NCI-H2227 (cell line): ENCODE data around the gene EPHX1.
A peak's percentile ranks its signal among the peaks of the same experiment; 100 is the strongest.

Experiments
- DNase-seq: peaks from one replicate; lab custom pipeline; 2025; ENCODE audit not compliant: unreplicated experiment; lab: John Stamatoyannopoulos, UW

EPHX1 gene

GRCh38 chr1:225840713-225841112, 30.8 kb downstream of the EPHX1 start:
- no peak for DNase-seq

DNA sequence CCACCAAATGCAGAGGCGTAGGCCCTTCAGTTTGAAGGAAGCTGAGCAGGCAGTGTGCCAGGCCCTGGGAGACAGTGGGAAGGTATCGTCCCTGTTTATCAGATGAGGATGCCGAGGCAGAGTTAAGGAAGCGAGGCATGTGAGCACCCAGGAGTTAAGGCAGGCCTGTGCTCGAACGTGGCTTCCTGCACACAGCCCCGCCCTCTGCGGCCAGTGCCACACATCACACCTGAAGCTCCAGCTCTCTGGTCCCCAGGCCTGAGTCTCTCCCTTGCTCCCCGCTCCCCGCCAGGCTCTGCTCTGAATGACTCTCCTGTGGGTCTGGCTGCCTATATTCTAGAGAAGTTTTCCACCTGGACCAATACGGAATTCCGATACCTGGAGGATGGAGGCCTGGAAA, 32.1 kb downstream of the EPHX1 start:
- DNase-seq: no peak

DNA sequence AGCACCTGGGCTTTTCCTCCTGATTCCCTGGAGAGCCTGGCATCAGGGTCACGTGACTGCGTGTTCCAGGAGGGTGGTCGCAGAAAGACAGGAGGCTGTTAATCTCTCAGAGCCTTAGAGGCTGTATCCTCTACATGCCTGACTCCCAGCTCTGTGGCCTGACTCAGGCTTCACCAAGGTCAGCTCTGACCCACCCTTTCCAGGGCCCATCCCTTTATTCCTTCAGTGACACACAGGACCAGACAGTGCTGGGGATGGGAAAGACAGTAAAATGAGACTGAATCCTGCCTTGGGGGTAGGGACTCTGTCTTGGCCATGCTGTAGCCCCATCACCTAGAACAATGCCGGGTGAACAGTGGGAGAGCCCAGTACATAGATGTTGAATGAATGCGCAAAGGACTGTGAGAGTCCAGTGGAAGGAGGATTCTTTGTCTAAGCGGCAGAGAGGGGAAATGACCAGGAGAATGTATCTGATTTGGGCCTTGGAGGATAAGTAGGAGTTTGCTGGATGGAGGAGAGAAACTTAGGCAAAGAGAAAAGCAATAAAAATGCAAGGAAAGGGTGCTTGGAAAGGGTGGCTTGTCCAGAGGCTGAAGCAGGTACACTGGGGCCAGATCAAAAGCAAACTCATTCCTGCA, 33.0 kb downstream of the EPHX1 start:
- DNase-seq: no peak

DNA sequence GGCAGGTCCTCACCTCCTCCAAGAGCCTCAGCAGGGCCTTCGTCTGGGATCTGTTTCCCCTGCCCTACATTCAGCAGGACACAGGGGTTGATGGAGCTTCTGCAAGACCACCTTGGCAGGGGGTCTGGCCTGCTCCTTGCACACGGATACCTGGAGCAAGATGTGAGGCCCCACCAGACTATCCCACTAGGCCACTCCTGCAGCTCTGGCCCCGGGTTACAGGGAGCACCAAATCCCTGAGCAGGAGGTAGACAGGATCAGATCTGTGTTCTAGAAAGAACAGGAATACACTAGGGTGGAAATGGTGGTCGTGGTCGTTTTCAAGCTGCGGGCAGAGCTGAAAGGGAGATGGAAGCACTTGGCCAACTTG, 33.5 kb downstream of the EPHX1 start:
- no peak for DNase-seq

DNA sequence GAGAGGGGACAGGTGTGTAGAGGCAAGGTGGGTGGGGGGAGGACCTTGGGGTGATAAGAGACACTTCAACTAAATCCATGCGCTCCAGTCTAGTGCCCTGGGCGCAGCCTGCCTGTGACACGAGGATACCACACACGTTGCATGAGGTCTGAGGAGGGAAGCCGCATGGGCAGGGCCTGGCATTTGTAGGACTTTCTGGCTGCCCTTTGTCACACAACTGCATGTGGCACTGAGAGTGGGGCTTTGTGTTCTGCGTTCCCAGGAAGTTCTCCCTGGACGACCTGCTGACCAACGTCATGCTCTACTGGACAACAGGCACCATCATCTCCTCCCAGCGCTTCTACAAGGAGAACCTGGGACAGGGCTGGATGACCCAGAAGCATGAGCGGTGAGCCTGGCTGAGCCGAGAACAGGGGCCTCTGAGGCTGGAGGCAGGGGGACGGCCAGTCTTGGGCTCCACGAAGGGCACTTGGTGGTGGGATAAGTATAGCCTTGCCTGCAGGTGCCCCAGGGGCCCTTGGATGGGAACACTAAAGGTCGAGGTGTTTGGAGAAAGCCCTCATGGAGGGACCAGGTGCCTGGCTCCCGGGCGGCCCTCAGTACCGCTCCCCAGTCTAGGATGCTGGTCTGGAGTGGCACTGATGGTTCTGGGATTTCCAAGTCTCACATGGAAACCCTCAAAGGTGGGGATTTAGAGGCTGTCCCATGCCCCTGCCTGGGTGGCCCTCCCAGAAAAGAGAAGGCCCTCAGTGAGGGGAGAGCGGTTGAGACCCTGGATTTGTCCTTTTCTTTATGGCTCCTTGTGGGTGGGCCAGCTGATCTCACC, 34.5 kb downstream of the EPHX1 start:
- no peak for DNase-seq

DNA sequence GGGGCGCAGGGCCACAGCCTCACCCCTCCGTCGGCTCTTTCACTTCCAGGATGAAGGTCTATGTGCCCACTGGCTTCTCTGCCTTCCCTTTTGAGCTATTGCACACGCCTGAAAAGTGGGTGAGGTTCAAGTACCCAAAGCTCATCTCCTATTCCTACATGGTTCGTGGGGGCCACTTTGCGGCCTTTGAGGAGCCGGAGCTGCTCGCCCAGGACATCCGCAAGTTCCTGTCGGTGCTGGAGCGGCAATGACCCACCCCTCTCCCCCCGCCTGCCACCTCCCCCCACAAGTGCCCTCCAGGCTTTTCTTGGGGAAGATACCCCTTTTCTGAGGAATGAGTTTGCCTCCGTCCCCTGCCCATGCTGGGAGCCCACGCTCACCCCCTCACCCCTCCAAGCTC, 35.2 kb downstream of the EPHX1 start:
- DNase-seq: no peak

- DNase-seq: peak; percentile 73
These were observed 35.8 kb downstream of the EPHX1 start for GRCh38 chr1:225845571-225846259.

- DNase-seq: no peak
These were observed 36.7 kb downstream of the EPHX1 start for GRCh38 chr1:225846331-225847310.

DNA sequence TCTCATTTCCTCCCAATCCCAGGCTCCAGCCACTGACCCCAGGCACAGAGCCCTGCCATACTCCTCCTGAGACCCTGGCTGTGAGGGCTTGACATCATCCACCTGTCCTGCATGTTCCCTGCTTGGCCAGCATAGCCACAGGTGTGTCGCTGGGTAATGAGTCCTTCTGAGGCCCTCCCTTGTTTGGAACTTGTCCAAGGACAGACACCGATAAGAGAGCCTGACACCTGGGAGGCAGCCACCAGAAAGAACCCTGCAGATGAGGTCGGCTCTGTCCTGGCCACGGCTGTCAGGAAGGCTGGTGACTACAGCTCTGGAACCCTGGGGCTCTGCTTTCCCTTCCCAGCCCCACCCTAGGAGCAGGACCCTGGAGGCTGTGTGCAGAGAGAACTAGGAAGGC, 37.7 kb downstream of the EPHX1 start:
- no peak for DNase-seq

- no peak for DNase-seq
These were observed 38.4 kb downstream of the EPHX1 start for GRCh38 chr1:225848030-225848955.

GRCh38 chr1:225849925-225850324, 40.0 kb downstream of the EPHX1 start:
- DNase-seq: no peak

GRCh38 chr1:225850370-225850769, 40.4 kb downstream of the EPHX1 start:
- no peak for DNase-seq

DNA sequence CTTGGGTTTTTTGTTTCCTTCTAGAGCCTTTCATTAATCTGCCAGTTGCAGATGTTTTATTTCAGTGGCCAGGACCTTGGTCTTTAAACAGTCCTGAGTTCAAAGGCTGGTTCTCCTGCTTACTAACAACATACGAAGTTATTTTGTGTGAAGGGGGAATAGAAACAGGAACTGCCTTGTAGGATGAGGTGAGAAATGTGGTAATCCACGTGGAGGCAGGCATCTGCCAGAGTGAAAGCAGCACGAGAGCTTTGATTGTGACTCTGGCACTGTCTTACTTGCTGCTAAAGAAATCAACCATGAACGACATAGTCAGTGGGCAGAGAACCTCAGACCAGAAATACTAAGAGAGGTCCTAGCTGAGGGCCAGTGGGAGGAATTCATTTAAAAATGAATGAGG, 41.9 kb downstream of the EPHX1 start:
- no peak for DNase-seq

GRCh38 chr1:225852413-225853124, 42.6 kb downstream of the EPHX1 start:
- DNase-seq: no peak

GRCh38 chr1:225853441-225853840, 43.5 kb downstream of the EPHX1 start:
- DNase-seq: no peak

GRCh38 chr1:225855503-225856300, 45.8 kb downstream of the EPHX1 start:
- DNase-seq: no peak

GRCh38 chr1:225857256-225857655, 47.3 kb downstream of the EPHX1 start:
- DNase-seq: no peak

DNA sequence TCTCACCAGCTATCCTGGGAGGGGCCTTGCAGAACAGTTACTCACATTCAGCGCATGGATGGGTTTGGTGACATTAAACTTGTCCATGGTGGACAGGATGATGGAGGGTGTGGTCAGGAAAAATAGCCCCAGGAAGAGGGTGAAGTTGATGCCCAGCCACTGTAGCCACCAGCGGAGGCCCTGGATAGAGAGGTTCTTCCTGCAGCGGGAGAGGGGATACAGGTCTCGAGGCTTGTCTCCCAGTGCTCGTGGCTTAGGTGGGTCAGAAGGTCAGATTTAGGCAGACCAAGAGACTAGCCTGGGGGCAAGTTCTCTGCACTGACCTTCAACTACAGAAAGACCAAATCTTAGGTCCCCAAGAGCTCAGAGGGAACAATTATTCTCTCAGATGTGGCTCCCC, 49.2 kb downstream of the EPHX1 start:
- DNase-seq: no peak
